ENCODE measurements around the gene CRELD2. TPM values are rescaled to one million over a fixed set of nuclear protein-coding genes. Genes with fewer than 3 reads are reported as not detected.

The CRELD2 gene
- total and polyA plus RNA-seq, 2 of the 13 experiments (the other 11 are each of a cell fraction or from before 2014, with no cell fraction given) = 17.2 to 44.7 TPM

- TF ChIP-seq ARID4A (CRISPR knock-in tag; IDR thresholded peaks at IDR 0.05; ENCODE audit: borderline replicate concordance) (peak; percentile 57; the same call in 1 of the 2 replicates), RFX3 (CRISPR knock-in tag; IDR thresholded peaks at IDR 0.05) (no peak), HMGA1 (CRISPR knock-in tag; conservative IDR thresholded peaks at IDR 0.05) (no peak), ZNF75D (CRISPR knock-in tag; IDR thresholded peaks at IDR 0.05; ENCODE audit: borderline replicate concordance) (no peak), ZNF30 (CRISPR knock-in tag; IDR thresholded peaks at IDR 0.05) (no peak), ZBTB1 (CRISPR knock-in tag; IDR thresholded peaks at IDR 0.05; ENCODE audit: borderline replicate concordance) (no peak), HMGXB4 (CRISPR knock-in tag; IDR thresholded peaks at IDR 0.05; ENCODE audit: borderline replicate concordance in 1 of 2, low read depth in 1 of 2) (0 out of 4 replicates have a peak, but pooled peaks of 1 of the 2 experiments have one; percentile 33), PRPF4 (IDR thresholded peaks at IDR 0.05; ENCODE audit: low read depth, low read length, poor library complexity, severe bottlenecking) (no peak), NBN (conservative IDR thresholded peaks at IDR 0.05) (no peak), ZNF101 (CRISPR knock-in tag; IDR thresholded peaks at IDR 0.05; ENCODE audit: borderline replicate concordance, low read depth) (no peak), FOXK1 (CRISPR knock-in tag; IDR thresholded peaks at IDR 0.05; ENCODE audit: borderline replicate concordance, low read depth) (peak; percentile 89), ZNF543 (CRISPR knock-in tag; IDR thresholded peaks at IDR 0.05) (0 out of 2 replicates have a peak, but pooled peaks have one; percentile 40), ZMYM4 (CRISPR knock-in tag; IDR thresholded peaks at IDR 0.05) (no peak), FOXC1 (CRISPR knock-in tag; IDR thresholded peaks at IDR 0.05; ENCODE audit: borderline replicate concordance) (no peak), ZNF17 (CRISPR knock-in tag; IDR thresholded peaks at IDR 0.05) (no peak), NFKBIZ (CRISPR knock-in tag; IDR thresholded peaks at IDR 0.05) (peak; percentile 78; the same call in 1 of the 2 replicates)
- TF ChIP-seq, protein P1, sequence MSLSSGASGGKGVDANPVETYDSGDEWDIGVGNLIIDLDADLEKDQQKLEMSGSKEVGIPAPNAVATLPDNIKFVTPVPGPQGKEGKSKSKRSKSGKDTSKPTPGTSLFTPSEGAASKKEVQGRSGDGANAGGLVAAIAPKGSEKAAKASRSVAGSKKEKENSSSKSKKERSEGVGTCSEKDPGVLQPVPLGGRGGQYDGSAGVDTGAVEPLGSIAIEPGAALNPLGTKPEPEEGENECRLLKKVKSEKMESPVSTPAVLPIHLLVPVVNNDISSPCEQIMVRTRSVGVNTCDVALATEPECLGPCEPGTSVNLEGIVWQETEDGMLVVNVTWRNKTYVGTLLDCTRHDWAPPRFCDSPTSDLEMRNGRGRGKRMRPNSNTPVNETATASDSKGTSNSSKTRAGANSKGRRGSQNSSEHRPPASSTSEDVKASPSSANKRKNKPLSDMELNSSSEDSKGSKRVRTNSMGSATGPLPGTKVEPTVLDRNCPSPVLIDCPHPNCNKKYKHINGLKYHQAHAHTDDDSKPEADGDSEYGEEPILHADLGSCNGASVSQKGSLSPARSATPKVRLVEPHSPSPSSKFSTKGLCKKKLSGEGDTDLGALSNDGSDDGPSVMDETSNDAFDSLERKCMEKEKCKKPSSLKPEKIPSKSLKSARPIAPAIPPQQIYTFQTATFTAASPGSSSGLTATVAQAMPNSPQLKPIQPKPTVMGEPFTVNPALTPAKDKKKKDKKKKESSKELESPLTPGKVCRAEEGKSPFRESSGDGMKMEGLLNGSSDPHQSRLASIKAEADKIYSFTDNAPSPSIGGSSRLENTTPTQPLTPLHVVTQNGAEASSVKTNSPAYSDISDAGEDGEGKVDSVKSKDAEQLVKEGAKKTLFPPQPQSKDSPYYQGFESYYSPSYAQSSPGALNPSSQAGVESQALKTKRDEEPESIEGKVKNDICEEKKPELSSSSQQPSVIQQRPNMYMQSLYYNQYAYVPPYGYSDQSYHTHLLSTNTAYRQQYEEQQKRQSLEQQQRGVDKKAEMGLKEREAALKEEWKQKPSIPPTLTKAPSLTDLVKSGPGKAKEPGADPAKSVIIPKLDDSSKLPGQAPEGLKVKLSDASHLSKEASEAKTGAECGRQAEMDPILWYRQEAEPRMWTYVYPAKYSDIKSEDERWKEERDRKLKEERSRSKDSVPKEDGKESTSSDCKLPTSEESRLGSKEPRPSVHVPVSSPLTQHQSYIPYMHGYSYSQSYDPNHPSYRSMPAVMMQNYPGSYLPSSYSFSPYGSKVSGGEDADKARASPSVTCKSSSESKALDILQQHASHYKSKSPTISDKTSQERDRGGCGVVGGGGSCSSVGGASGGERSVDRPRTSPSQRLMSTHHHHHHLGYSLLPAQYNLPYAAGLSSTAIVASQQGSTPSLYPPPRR (CRISPR knock-in tag; IDR thresholded peaks at IDR 0.05; ENCODE audit: borderline replicate concordance) = peak; percentile 78
Measured at GRCh38 chr22:49936018-49936972, 17.9 kb downstream of the CRELD2 start (continued).

Measured in HepG2 (cell line).